Head of caudate nucleus (tissue), 42 donors: Measurements from ENCODE around the gene ARHGAP15.

Experiments used
- DNase-seq, 42 donors: peaks; one replicate each; pipeline versions ENCODE4 v3.0.0 to v3.0.0-alpha.2; 2020 to 2021; ENCODE audit warnings: mixed read lengths in 7 of 42
- intact Hi-C: fragments of 100-400 bp; cut with DNase I; formaldehyde crosslinking; loops from one replicate; pipeline ENCODE4 v1.15.0; 2022

Gene ARHGAP15

GRCh38 chr2:143209570-143210445 is 80.6 kb downstream of the ARHGAP15 start:
- no peak for DNase-seq
- intact Hi-C loops = no loop called here

GRCh38 chr2:143210446-143210819 is 81.2 kb downstream of the ARHGAP15 start:
- no peak for DNase-seq
- intact Hi-C loops = no loop called here

- intact Hi-C loops = no loop called here
- no peak for DNase-seq
These were observed 88.4 kb downstream of the ARHGAP15 start for GRCh38 chr2:143217512-143218115.

GRCh38 chr2:143218621-143219020 is 89.4 kb downstream of the ARHGAP15 start:
- intact Hi-C loops = no loop called here
- DNase-seq = no peak

GRCh38 chr2:143219266-143219665 is 90.0 kb downstream of the ARHGAP15 start:
- intact Hi-C loops = no loop called here
- no peak for DNase-seq

- no peak for DNase-seq
- intact Hi-C loops = no loop called here
These were observed 94.3 kb downstream of the ARHGAP15 start for GRCh38 chr2:143223556-143223955.

GRCh38 chr2:143225931-143226330 is 96.7 kb downstream of the ARHGAP15 start:
- DNase-seq = no peak
- intact Hi-C loops = no loop called here

- no peak for DNase-seq
- intact Hi-C loops = no loop called here
These were observed 97.7 kb downstream of the ARHGAP15 start for GRCh38 chr2:143226714-143227541.

- DNase-seq = no peak
- intact Hi-C loops = no loop called here
These were observed 100.2 kb downstream of the ARHGAP15 start for GRCh38 chr2:143229411-143229810.

- no peak for DNase-seq
- intact Hi-C loops = no loop called here
These were observed 100.7 kb downstream of the ARHGAP15 start for GRCh38 chr2:143229952-143230351.

- intact Hi-C loops = no loop called here
These were observed 101.5 kb downstream of the ARHGAP15 start for GRCh38 chr2:143230506-143231253.

GRCh38 chr2:143231254-143231645 is 102.0 kb downstream of the ARHGAP15 start:
- no peak for DNase-seq
- intact Hi-C loops = no loop called here

More at GRCh38 chr2:143230506-143231253, 101.5 kb downstream of the ARHGAP15 start:
- DNase-seq = no peak

- intact Hi-C loops = no loop called here
- DNase-seq = no peak
These were observed 108.0 kb downstream of the ARHGAP15 start for GRCh38 chr2:143237146-143237777.

GRCh38 chr2:143241403-143242088 is 112.3 kb downstream of the ARHGAP15 start:
- intact Hi-C loops = no loop called here

GRCh38 chr2:143246246-143246645 is 117.0 kb downstream of the ARHGAP15 start:
- intact Hi-C loops = no loop called here
- DNase-seq = no peak

More at GRCh38 chr2:143241403-143242088, 112.3 kb downstream of the ARHGAP15 start:
- no peak for DNase-seq

- intact Hi-C loops = no loop called here
- DNase-seq = no peak
These were observed 117.9 kb downstream of the ARHGAP15 start for GRCh38 chr2:143246815-143247744.

GRCh38 chr2:143248631-143249030 is 119.4 kb downstream of the ARHGAP15 start:
- intact Hi-C loops = no loop called here
- DNase-seq = no peak
